ENCODE measurements around the gene EFHC1. TPM values are rescaled to one million over a fixed set of nuclear protein-coding genes. Genes with fewer than 3 reads are reported as not detected.
"Not testable (repeated sequence)": the region's sequence is repeated elsewhere in the genome, so short reads cannot be mapped to it uniquely, and the experiment has no call there.

EFHC1 gene
- total and polyA plus RNA-seq, 12 donors, result 3.3 to 14.3 (median 5.8) TPM

- 91 to 99% methylated on average over 4 of the region's 4 CpGs for WGBS, 2 donors
Measured at GRCh38 chr6:52381249-52381648, 38.9 kb upstream of the EFHC1 start.

GRCh38 chr6:52384145-52384766 is 35.9 kb upstream of the EFHC1 start:
- no peak overlapping the region for H3K27ac ChIP-seq
- intact Hi-C loops (cut with DNase I), result no loop called here
- DNase-seq (no peak), ATAC-seq (no peak)
- H3K4me3 ChIP-seq, result no peak overlapping the region
- no peaks in the 10 kb centered on the region for H3K27me3 ChIP-seq
- 93 to 97% methylated on average over 2 of the region's 2 CpGs for WGBS, 2 donors
- no peaks in the 10 kb centered on the region for H3K36me3 ChIP-seq
- peaks cover 0 to 4% (median 0%) of the 10 kb centered on the region in 11 donors for H3K9me3 ChIP-seq
- peaks cover 0 to 4% (median 2%) of the 10 kb centered on the region in 9 donors for H3K4me1 ChIP-seq
- no peak for TF ChIP-seq CTCF (IDR thresholded peaks at IDR 0.05)

More at GRCh38 chr6:52381249-52381648, 38.9 kb upstream of the EFHC1 start:
- Histone ChIP-seq H3K4me3 (no peak overlapping the region), H3K9me3 (no peaks in the 10 kb centered on the region), H3K36me3 (no peaks in the 10 kb centered on the region), H3K4me1 (peaks cover 0 to 21% (median 15%) of the 10 kb centered on the region in 9 donors), H3K27me3 (no peaks in the 10 kb centered on the region), H3K27ac (no peak overlapping the region)
- intact Hi-C loops (cut with DNase I), result no loop called here
- no peak for ATAC-seq
- no peak for TF ChIP-seq CTCF (IDR thresholded peaks at IDR 0.05)
- DNase-seq, result no peak

GRCh38 chr6:52385074-52385473 is 35.1 kb upstream of the EFHC1 start:
- no peak for TF ChIP-seq CTCF (IDR thresholded peaks at IDR 0.05)
- DNase-seq (no peak), ATAC-seq (no peak)
- H3K9me3 ChIP-seq, result peaks cover 0 to 4% (median 0%) of the 10 kb centered on the region in 11 donors
- no peaks in the 10 kb centered on the region for H3K36me3 ChIP-seq
- H3K4me3 ChIP-seq, result no peak overlapping the region
- no peak overlapping the region for H3K27ac ChIP-seq
- 95 to 98% methylated on average over 4 of the region's 4 CpGs for WGBS, 2 donors
- peaks cover 2 to 12% (median 10%) of the 10 kb centered on the region in 9 donors for H3K4me1 ChIP-seq
- no peaks in the 10 kb centered on the region for H3K27me3 ChIP-seq
- intact Hi-C loops (cut with DNase I), result no loop called here

- H3K4me1 ChIP-seq, result peaks cover 3 to 27% (median 17%) of the 10 kb centered on the region in 9 donors
- ATAC-seq; H3K27ac ChIP-seq; H3K9me3 ChIP-seq; H3K4me3 ChIP-seq; intact Hi-C loops (cut with DNase I); H3K27me3 ChIP-seq; H3K36me3 ChIP-seq; DNase-seq: not testable (repeated sequence)
- WGBS, 2 donors, result 82 to 86% methylated on average over 4 of the region's 4 CpGs
Measured at GRCh38 chr6:52388119-52388518, 32.0 kb upstream of the EFHC1 start.

GRCh38 chr6:52388790-52389189 is 31.4 kb upstream of the EFHC1 start:
- H3K4me1 ChIP-seq, result peaks cover 3 to 27% (median 17%) of the 10 kb centered on the region in 9 donors
- H3K4me3 ChIP-seq, result no peak overlapping the region
- no peak for ATAC-seq
- intact Hi-C loops (cut with DNase I), result no loop called here
- H3K27me3 ChIP-seq, result no peaks in the 10 kb centered on the region
- H3K27ac ChIP-seq, result peak overlapping the region in 1 of 10 donors; percentile 70
- H3K9me3 ChIP-seq, result peaks cover 0 to 4% (median 0%) of the 10 kb centered on the region in 11 donors
- WGBS, 2 donors, result 93% methylated on average over 4 of the region's 4 CpGs
- no peaks in the 10 kb centered on the region for H3K36me3 ChIP-seq
- DNase-seq, result no peak
- no peak for TF ChIP-seq CTCF (IDR thresholded peaks at IDR 0.05)
